DOHH2 (cell line): Measurements from ENCODE around the gene ZNF839.

Source experiments
- CTCF ChIP-seq: fragments of 200-600 bp; sonication (generic); IDR thresholded peaks from one replicate; pipeline ENCODE4 v1.5.1; 2014; ENCODE audit warnings: antibody characterized with exemption, mild to moderate bottlenecking, low read depth, low read length; ENCODE audit not compliant: poor library complexity, severe bottlenecking
- EZH2phosphoT487 ChIP-seq: fragments of 200-600 bp; sonication (generic); IDR thresholded peaks from 2 replicates; pipeline ENCODE4 v1.6.1; 2017; ENCODE audit warnings: borderline replicate concordance, mild to moderate bottlenecking, antibody characterized with exemption, low read length, moderate library complexity, mixed read lengths

GRCh38 chr14:102377696-102378095 lies 58.1 kb downstream of the ZNF839 start:
- TF ChIP-seq CTCF (no peak), EZH2phosphoT487 (no peak)
